Measurements from ENCODE around the gene MISP3.
"Not testable (repeated sequence)": the region's sequence is repeated elsewhere in the genome, so short reads cannot be mapped to it uniquely, and the experiment has no call there.

MISP3 gene

GRCh38 chr19:14072535-14073260 is at the start of gene MISP3:
Gene MISP3, plus strand, starts transcription at chr19:14072786. Its CDS starts 524 bp downstream, at chr19:14073310.
- no peak for DNase-seq (ENCODE audit: low read depth)

GRCh38 chr19:14023404-14024235 is 49.0 kb upstream of the MISP3 start:
- peak; percentile 74 for DNase-seq (ENCODE audit: low read depth)

GRCh38 chr19:14026652-14027192 is 45.9 kb upstream of the MISP3 start:
- not testable (repeated sequence) for DNase-seq (ENCODE audit: low read depth)

GRCh38 chr19:14027856-14028450 is 44.6 kb upstream of the MISP3 start, which contains the start of gene RLN3:
Gene RLN3, plus strand, starts transcription at chr19:14028148. Its CDS starts 57 bp downstream, at chr19:14028205.
- DNase-seq (ENCODE audit: low read depth): no peak

GRCh38 chr19:14028901-14029300 is 43.7 kb upstream of the MISP3 start:
- DNase-seq (ENCODE audit: low read depth): no peak

DNA sequence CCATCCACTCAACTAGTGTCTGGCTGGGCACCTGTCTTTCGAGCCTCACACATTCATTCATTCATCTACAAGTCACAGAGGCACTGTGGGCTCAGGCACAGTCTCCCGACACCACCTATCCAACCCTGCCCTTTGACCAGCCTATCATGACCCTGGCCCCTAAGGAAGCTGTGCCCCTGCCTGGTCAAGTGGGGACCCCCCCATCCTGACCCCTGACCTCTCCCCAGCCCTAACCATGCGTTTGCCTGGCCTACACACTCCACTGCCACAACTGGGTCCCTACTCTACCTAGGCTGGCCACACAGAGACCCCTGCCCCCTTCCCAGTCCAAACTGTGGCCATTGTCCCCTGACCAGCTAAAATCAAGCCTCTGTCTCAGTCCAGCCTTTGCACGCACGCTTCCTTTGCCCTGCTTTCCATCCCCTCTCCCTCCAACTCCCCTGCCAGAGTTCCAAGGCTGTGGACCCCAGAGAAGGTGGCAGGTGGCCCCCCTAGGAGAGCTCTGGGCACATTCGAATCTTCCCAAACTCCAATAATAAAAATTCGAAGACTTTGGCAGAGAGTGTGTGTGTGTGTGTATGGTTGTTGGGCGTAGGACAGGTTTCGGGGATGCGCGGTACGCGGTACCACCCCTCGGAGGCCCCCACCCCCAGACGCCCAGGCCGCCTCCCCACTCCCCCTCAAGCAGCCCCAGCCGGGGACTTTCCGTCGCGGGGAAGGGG is 41.4 kb upstream of the MISP3 start:
- DNase-seq (ENCODE audit: low read depth): no peak

GRCh38 chr19:14031719-14032480 is 40.7 kb upstream of the MISP3 start, which contains the start of gene IL27RA:
Gene IL27RA, plus strand, starts transcription at chr19:14031762. Its CDS starts 111 bp downstream, at chr19:14031873.
- DNase-seq (ENCODE audit: low read depth): peak; percentile 88

DNA sequence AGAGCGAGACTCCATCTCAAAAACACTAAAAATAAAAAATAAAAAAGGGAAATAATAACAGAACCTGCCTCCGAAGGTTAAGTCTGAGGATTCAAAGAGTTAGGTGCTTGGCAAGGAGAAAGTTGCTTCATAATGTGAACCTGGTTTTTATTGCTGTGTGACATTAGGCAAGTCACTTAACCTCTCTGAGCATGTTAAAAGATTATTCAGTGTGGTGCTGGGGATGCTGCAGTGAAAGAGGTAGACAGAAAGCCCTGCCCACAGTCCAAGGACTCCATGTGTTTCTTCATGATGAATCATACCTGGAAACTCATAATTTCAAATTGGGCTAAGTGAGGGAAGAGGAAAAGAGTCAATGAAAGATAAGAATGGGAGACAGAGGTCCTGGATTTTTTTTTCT is 38.6 kb upstream of the MISP3 start:
- DNase-seq (ENCODE audit: low read depth): no peak

DNA sequence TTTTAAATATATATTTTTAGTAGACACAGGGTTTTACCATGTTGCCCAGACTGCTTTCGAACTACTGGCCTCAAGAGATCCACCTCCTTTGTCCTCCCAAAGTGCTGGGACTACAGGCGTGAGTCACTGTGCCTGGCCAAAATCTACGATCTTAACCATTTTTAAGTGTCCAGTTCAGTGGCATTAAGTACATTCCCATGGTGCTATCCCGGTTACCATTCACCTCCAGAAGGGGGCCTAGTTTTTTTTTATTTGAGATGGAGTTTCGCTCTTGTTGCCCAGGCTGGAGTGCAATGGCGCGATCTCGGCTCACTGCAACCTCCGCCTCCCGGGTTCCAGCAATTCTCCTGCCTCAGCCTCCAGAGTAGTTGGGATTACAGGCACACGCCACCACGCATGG is 37.4 kb upstream of the MISP3 start:
- DNase-seq (ENCODE audit: low read depth): not testable (repeated sequence)

- no peak for DNase-seq (ENCODE audit: low read depth)
These were observed 36.9 kb upstream of the MISP3 start for GRCh38 chr19:14035706-14036105.

DNA sequence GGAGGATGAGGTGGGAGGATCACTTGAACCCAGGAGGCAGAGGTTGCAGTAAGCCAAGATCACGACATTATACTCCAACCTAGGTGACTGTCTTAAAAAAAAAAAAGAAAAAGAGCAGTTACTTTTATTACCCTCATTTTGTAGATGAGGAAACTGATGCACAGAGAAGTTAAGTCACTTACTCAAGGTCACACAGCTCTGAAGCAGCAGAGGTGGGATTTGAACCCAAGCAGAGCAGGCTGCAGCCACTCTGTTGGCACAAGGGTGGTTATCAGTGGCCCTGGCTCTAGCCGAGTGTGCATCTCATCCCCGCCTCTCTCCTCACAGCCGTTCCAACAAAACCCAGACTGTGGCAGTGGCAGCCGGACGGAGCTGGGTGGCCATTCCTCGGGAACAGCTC is 33.4 kb upstream of the MISP3 start:
- DNase-seq (ENCODE audit: low read depth): no peak

DNA sequence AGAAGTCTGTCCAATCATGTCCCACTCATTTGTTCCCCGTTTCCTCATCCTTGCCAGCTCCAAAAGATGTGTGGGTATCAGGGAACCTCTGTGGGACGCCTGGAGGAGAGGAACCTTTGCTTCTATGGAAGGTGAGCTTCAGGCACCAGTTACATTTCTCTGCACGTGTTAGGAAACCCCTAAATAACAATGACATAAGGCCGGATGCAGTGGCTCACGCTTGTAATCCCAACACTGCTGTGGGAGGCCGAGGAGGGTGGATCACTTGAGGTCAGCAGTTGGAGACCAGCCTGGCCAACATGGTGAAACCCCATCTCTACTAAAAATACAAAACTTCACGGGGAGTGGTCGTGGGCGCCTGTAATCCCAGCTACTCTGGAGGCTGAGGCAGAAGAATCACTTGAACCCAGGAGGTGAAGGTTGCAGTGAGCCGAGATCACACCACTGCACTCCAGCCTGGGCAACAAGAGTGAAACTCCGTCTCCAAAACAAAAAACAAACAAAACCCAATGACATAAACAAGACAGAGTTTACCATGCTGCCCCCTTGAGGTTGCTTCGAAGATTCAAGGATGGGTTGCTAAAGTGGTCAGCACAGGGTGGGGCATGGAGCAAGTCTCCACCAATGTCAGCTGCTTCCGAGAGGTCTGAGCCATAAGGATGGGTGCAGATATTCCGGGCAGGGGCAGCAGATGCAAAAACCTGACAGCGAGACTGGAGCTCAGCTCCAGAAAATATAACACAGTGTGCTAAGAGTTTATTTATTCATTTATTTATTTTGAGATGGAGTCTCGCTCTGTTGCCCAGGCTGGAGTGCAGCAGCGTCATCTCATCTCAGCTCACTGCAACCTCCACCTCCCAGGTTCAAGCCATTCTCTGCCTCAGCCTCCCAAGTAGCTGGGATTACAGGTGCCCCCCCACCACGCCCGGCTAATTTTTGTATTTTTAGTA is 29.7 kb upstream of the MISP3 start:
- DNase-seq (ENCODE audit: low read depth): peak; percentile 31

- not testable (repeated sequence) for DNase-seq (ENCODE audit: low read depth)
These were observed 24.7 kb upstream of the MISP3 start for GRCh38 chr19:14047866-14048265.

GRCh38 chr19:14048443-14049153 is 24.0 kb upstream of the MISP3 start:
- peak; percentile 62 for DNase-seq (ENCODE audit: low read depth)

GRCh38 chr19:14050512-14050911 is 22.1 kb upstream of the MISP3 start:
- DNase-seq (ENCODE audit: low read depth): no peak

DNA sequence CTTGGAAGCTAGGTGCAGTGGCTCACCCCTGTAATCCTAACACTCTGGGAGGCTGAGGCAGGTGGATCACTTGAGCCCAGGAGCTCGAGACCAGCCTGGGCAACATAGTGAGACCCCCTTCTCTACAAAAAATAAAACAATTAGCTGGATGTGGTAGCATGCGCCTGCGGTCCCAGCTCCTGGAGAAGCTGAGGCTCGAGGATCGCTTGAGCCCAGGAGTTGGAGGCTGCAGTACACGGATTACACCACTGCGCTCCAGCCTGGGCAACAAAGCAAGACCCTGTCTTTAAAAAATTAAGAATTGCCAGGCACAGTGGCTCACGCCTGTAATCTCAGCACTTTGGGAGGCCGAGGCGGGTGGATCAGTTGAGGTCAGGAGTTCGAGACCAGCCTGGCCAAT is 21.6 kb upstream of the MISP3 start:
- DNase-seq (ENCODE audit: low read depth): not testable (repeated sequence)

DNA sequence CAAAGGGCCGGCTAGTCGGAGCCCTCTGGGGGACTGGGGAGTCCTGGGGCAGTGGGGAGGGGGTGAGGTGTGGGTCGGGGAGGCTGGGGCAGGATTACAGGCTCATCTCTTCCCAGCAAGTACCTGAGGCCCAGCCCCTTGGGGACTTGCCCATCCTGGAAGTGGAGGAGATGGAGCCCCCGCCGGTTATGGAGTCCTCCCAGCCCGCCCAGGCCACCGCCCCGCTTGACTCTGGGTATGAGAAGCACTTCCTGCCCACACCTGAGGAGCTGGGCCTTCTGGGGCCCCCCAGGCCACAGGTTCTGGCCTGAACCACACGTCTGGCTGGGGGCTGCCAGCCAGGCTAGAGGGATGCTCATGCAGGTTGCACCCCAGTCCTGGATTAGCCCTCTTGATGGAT is 20.6 kb upstream of the MISP3 start:
- no peak for DNase-seq (ENCODE audit: low read depth)

GRCh38 chr19:14052470-14052869 is 20.1 kb upstream of the MISP3 start:
- DNase-seq (ENCODE audit: low read depth): no peak

GRCh38 chr19:14053032-14053431 is 19.6 kb upstream of the MISP3 start:
- DNase-seq (ENCODE audit: low read depth): no peak

Measured in CMK (cell line).